B cell (primary cell): ENCODE results near the gene NDUFB10. TPM values are rescaled to one million over a fixed set of nuclear protein-coding genes. Genes with fewer than 3 reads are reported as not detected.

Experiments
- ATAC-seq: fragments of 200-7000 bp; cut with Tn5 transposase; one replicate; pipeline ENCODE4 v1.10.0; 2021; ENCODE audit warnings: low read depth, mild to moderate bottlenecking, moderate number of reproducible peaks, moderate library complexity
- CTCF ChIA-PET: fragments of 350-600 bp; sonication (Branson Sonifier 250); formaldehyde crosslinking; loops from one replicate; lab custom pipeline; 2021; ENCODE audit warnings: antibody characterized with exemption, inconsistent platforms; lab: Charles Lee
- POLR2A ChIA-PET: fragments of 350-600 bp; sonication (Branson Sonifier 250); formaldehyde crosslinking; loops from one replicate; lab custom pipeline; 2021; ENCODE audit warnings: antibody characterized with exemption; lab: Charles Lee
- DNase-seq: peaks from one replicate; pipeline ENCODE4 v3.0.0; 2013
- H2AFZ ChIP-seq: 2 replicates; pipeline ENCODE4 v1.6.1; 2012; ENCODE audit warnings: mild to moderate bottlenecking, low read depth, low read length; ENCODE audit not compliant: insufficient read depth, poor library complexity, severe bottlenecking
- H3K27ac ChIP-seq, 2 donors: 1 replicate in 1 of 2; 2 replicates in 1 of 2; pipeline ENCODE4 v1.5.1; 2012 to 2013; ENCODE audit warnings: low read length in 2 of 2, mild to moderate bottlenecking in 2 of 2, moderate library complexity in 1 of 2
- H3K27me3 ChIP-seq, 4 experiments: fragments of 200-600 bp in 1 of 4; sonication (generic) in 1 of 4; replicated peaks in 1 of 4; 1 replicate in 2 of 4; 2 replicates in 2 of 4; pipeline versions ENCODE4 v1.6.1 to v1.7.0; 2013 to 2016; ENCODE audit warnings: low read length in 3 of 4, mild to moderate bottlenecking in 2 of 4, mixed read lengths in 1 of 4, moderate library complexity in 1 of 4; ENCODE audit not compliant: insufficient read depth in 4 of 4, control insufficient read depth in 3 of 4; ENCODE audit errors: control extremely low read depth in 1 of 4
- H3K36me3 ChIP-seq, 2 experiments: replicated peaks in 1 of 2; 1 replicate in 1 of 2; 2 replicates in 1 of 2; pipeline versions ENCODE4 v1.6.1 to v1.7.1; 2013; ENCODE audit warnings: low read length in 1 of 2; ENCODE audit not compliant: insufficient read depth in 2 of 2, control insufficient read depth in 1 of 2; ENCODE audit errors: control extremely low read depth in 1 of 2, extremely low read depth in 1 of 2
- H3K4me1 ChIP-seq, 2 donors: fragments of 200-600 bp in 1 of 2; sonication (generic) in 1 of 2; 1 replicate in 1 of 2; 2 replicates in 1 of 2; pipeline versions ENCODE4 v1.5.1 to v1.6.1; 2013 to 2017; ENCODE audit warnings: low read length in 2 of 2; ENCODE audit not compliant: control insufficient read depth in 2 of 2, insufficient read depth in 2 of 2
- H3K4me2 ChIP-seq: replicated peaks from 2 replicates; pipeline ENCODE3; 2012; ENCODE audit warnings: mild to moderate bottlenecking, low read depth, low read length; ENCODE audit not compliant: poor library complexity, severe bottlenecking
- H3K4me3 ChIP-seq, 5 experiments: fragments of 200-600 bp in 1 of 5; sonication (generic) in 1 of 5; 1 replicate in 3 of 5; 2 replicates in 2 of 5; pipeline versions ENCODE4 v1.5.1 to v1.7.0; 2011 to 2016; ENCODE audit warnings: low read length in 4 of 5, mild to moderate bottlenecking in 4 of 5, low read depth in 2 of 5, control low read depth in 1 of 5, moderate library complexity in 1 of 5; ENCODE audit not compliant: insufficient read depth in 1 of 5; ENCODE audit errors: control extremely low read depth in 1 of 5, extremely low read depth in 1 of 5
- H3K79me2 ChIP-seq: fragments of 200-600 bp; sonication (generic); one replicate; pipeline ENCODE4 v1.6.0; 2016; ENCODE audit warnings: low read length; ENCODE audit not compliant: control insufficient read depth, insufficient read depth
- H3K9ac ChIP-seq: fragments of 200-600 bp; sonication (generic); 2 replicates; pipeline ENCODE4 v1.6.1; 2017; ENCODE audit warnings: mild to moderate bottlenecking, low read length, moderate library complexity
- H3K9me3 ChIP-seq, 3 donors: one replicate each; pipeline versions ENCODE4 v1.6.1 to v1.7.1; 2013; ENCODE audit warnings: low read length in 2 of 3; ENCODE audit not compliant: control insufficient read depth in 2 of 3, insufficient read depth in 1 of 3; ENCODE audit errors: control extremely low read depth in 1 of 3
- H4K20me1 ChIP-seq: 2 replicates; pipeline ENCODE4 v1.6.0; 2012; ENCODE audit warnings: mild to moderate bottlenecking, low read length; ENCODE audit not compliant: insufficient read depth, control insufficient read depth, poor library complexity, severe bottlenecking
- H3K27ac Mint-ChIP-seq: one replicate; pipeline ENCODE4 v1.8.0; 2021; ENCODE audit warnings: mixed read lengths
- H3K27me3 Mint-ChIP-seq: one replicate; pipeline ENCODE4 v1.8.0; 2021; ENCODE audit warnings: mixed read lengths
- H3K4me1 Mint-ChIP-seq: one replicate; pipeline ENCODE4 v1.8.0; 2021; ENCODE audit warnings: mixed read lengths
- H3K4me3 Mint-ChIP-seq: one replicate; pipeline ENCODE4 v1.8.0; 2021; ENCODE audit warnings: mixed read lengths
- H3K9me3 Mint-ChIP-seq: one replicate; pipeline ENCODE4 v1.8.0; 2022; ENCODE audit warnings: mixed read lengths; ENCODE audit not compliant: insufficient read depth
- EZH2 ChIP-seq: IDR thresholded peaks from 2 replicates; pipeline ENCODE4 v1.6.1; 2012; ENCODE audit warnings: borderline replicate concordance, low read depth, mild to moderate bottlenecking, moderate library complexity, low read length; ENCODE audit not compliant: insufficient read depth, poor library complexity, severe bottlenecking
- WGBS: methylation state at CpG from one replicate; pipeline ENCODE4 v1.1.5; 2013; ENCODE audit warnings: missing lambda C conversion rate; ENCODE audit not compliant: insufficient coverage; 5-methylcytosine and 5-hydroxymethylcytosine counted together
- intact Hi-C: fragments of 100-400 bp; cut with micrococcal nuclease; formaldehyde crosslinking; loops from one replicate; pipeline ENCODE4 v1.10.0; 2022
- polyA plus RNA-seq: library from polyadenylated mRNA; depleted of rRNA; stranded (reverse); fragments of >200 nt; gene quantifications from 2 replicates; pipeline ENCODE4 v1.2.3, GENCODE V29; 2012
- total RNA-seq, 2 donors: library from RNA; stranded (reverse); fragments of 120-200 nt in 1 of 2; gene quantifications; 1 replicate in 1 of 2; 2 replicates in 1 of 2; pipeline versions ENCODE4 v1.2.3 to v1.2.4, GENCODE V29; 2013 to 2022
- TF ChIP-seq, protein P1 (sequence below): fragments of 200-600 bp; IDR thresholded peaks from one replicate; pipeline ENCODE4 v1.8.0; 2022; ENCODE audit warnings: antibody characterized with exemption, mild to moderate bottlenecking

Gene NDUFB10
- total and polyA plus RNA-seq, 2 donors (not counting 1 experiment from before 2014, with no cell fraction given), result 70.4 to 92.6 TPM

DNA sequence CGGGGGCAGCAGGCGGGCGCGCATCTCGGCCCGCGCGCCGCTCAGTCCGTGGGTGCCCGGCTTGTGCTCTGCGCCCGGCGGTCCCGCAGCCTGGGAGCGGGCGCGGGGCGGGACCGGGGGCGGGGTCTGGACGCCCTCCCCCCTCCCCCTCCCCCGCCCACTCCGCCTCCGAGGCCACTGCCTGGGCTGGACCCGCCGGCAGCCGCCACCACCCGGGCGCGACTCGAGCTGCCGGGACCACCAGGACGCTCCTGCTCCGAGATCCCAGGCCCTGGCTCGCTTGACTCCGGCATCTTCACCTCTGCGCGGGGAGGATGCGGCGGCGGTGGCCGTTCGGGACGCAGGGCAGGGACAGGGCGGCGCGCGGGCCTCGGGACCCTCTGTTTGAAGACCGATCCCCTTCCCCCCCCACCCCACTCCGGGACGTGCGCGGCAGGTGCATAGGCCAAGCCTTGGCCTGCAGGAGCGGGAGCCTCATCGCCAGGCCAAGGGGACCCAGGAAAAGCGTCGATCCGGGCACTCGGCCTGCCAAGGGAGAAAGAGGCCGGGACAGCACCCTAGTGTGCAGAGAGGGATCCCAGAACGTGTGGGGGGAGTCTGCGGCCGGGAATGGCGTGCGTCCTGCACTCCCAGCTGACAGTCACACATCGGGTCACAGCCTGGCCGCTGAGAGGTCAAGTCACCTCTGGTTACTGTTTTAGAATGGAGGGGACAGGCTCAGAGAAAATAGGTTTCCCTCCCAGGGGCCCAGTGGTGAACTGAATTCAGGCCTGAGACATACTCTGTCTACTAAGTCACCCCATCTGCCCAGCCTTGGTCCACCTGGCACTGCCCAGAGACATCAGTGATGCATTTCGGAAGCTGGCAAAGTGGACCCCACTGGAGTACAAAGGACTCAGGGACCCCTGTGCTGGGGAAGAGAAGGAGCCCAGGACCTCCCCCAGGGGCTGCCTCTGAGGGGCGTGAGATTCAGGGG, 40.7 kb upstream of the NDUFB10 start, which contains the start of gene HS3ST6:
HS3ST6 (minus strand) TSS at position 65 of the 976 bp plus-strand sequence. CDS start 92 bp downstream, outside the sequence.
- CTCF ChIA-PET, result no interaction called here
- 7% methylated on average over 56 of the region's 71 CpGs for WGBS
- no peak within 1 kb of the TSS for H3K27ac Mint-ChIP-seq
- Histone ChIP-seq H4K20me1 (no peaks in the 10 kb centered on the region), H3K36me3 (no peaks in the 10 kb centered on the region), H3K4me2 (no peak within 1 kb of the TSS), H3K27ac (no peak within 1 kb of the TSS), H3K27me3 (peaks cover 0 to 65% (median 19%) of the 10 kb centered on the region in 4 experiments), H2AFZ (no peak within 1 kb of the TSS), H3K79me2 (no peaks in the 10 kb centered on the region), H3K9ac (no peak within 1 kb of the TSS), H3K9me3 (peaks cover 0 to 4% (median 0%) of the 10 kb centered on the region in 3 donors), H3K4me3 (no peak within 1 kb of the TSS), H3K4me1 (peaks cover 2% of the 10 kb centered on the region in 2 donors)
- no peak for TF ChIP-seq EZH2
- TF ChIP-seq, protein P1, sequence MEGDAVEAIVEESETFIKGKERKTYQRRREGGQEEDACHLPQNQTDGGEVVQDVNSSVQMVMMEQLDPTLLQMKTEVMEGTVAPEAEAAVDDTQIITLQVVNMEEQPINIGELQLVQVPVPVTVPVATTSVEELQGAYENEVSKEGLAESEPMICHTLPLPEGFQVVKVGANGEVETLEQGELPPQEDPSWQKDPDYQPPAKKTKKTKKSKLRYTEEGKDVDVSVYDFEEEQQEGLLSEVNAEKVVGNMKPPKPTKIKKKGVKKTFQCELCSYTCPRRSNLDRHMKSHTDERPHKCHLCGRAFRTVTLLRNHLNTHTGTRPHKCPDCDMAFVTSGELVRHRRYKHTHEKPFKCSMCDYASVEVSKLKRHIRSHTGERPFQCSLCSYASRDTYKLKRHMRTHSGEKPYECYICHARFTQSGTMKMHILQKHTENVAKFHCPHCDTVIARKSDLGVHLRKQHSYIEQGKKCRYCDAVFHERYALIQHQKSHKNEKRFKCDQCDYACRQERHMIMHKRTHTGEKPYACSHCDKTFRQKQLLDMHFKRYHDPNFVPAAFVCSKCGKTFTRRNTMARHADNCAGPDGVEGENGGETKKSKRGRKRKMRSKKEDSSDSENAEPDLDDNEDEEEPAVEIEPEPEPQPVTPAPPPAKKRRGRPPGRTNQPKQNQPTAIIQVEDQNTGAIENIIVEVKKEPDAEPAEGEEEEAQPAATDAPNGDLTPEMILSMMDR, result no peak
- no peak for ATAC-seq
- intact Hi-C loops, result no loop called here
- H3K27me3 Mint-ChIP-seq, result peaks cover 43% of the 10 kb centered on the region
- no peaks in the 10 kb centered on the region for H3K9me3 Mint-ChIP-seq
- POLR2A ChIA-PET, result no interaction called here
- DNase-seq, result no peak
- H3K4me1 Mint-ChIP-seq, result peaks cover 4% of the 10 kb centered on the region
- no peak within 1 kb of the TSS for H3K4me3 Mint-ChIP-seq
